GM12865 (cell line): ENCODE data around the gene BAK1.
"Not testable (repeated sequence)": the region's sequence is repeated elsewhere in the genome, so short reads cannot be mapped to it uniquely, and the experiment has no call there.

ENCODE experiments used
- DNase-seq: peaks from one replicate; pipeline ENCODE4 v3.0.0; 2010; ENCODE audit warnings: low read depth
- H3K4me3 ChIP-seq: 2 replicates; pipeline ENCODE4 v1.5.1; 2011; ENCODE audit warnings: mild to moderate bottlenecking, low read depth, low read length, control low read depth
- TF ChIP-seq, protein P1 (sequence below): IDR thresholded peaks from 2 replicates; pipeline ENCODE4 v1.5.1; 2011; ENCODE audit warnings: low read length, control low read depth, low read depth, inconsistent platforms; ENCODE audit not compliant: insufficient read depth; ENCODE audit errors: missing control alignments

Gene BAK1

DNA sequence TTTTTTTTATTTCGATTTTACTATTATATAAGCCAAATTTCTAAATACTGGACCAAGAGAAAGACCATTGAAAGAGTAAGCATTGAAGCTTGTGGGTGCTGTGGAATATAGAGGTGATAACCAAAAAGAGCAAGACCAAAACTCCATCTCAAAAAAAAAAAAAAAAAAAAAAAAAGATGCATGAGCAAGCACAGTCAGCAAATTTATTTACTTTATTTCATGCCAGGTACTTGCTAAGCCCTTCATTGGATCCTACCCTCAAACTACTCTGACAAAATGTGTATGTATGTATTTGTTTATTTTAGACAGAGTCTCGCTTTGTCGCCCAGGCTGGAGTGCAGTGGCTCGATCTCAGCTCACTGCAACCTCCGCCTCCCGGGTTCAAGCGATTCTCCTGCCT lies 27.8 kb downstream of the BAK1 start:
- no peak for DNase-seq
- H3K4me3 ChIP-seq = no peak overlapping the region
- TF ChIP-seq, protein P1, sequence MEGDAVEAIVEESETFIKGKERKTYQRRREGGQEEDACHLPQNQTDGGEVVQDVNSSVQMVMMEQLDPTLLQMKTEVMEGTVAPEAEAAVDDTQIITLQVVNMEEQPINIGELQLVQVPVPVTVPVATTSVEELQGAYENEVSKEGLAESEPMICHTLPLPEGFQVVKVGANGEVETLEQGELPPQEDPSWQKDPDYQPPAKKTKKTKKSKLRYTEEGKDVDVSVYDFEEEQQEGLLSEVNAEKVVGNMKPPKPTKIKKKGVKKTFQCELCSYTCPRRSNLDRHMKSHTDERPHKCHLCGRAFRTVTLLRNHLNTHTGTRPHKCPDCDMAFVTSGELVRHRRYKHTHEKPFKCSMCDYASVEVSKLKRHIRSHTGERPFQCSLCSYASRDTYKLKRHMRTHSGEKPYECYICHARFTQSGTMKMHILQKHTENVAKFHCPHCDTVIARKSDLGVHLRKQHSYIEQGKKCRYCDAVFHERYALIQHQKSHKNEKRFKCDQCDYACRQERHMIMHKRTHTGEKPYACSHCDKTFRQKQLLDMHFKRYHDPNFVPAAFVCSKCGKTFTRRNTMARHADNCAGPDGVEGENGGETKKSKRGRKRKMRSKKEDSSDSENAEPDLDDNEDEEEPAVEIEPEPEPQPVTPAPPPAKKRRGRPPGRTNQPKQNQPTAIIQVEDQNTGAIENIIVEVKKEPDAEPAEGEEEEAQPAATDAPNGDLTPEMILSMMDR = no peak

DNA sequence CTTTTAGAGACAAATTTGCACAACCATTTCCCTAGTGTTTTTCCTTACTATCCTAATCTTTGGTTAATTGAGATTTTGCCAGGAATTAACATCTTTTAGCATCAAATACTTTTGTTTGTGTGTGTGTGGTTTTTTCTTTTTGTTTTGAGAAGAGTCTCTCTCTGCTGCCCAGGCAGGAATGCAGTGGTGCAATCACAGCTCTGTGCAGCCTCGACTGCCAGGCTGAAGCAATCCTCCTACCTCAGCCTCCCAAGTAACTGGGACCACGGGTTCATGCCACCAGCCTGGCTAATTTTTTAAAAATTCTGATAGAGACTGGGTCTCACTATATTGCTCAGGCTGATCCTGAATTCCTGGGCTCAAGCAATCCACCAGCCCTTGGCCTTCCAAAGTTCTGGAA lies 28.5 kb downstream of the BAK1 start:
- TF ChIP-seq, protein P1 = no peak
- DNase-seq = no peak
- no peak overlapping the region for H3K4me3 ChIP-seq

DNA sequence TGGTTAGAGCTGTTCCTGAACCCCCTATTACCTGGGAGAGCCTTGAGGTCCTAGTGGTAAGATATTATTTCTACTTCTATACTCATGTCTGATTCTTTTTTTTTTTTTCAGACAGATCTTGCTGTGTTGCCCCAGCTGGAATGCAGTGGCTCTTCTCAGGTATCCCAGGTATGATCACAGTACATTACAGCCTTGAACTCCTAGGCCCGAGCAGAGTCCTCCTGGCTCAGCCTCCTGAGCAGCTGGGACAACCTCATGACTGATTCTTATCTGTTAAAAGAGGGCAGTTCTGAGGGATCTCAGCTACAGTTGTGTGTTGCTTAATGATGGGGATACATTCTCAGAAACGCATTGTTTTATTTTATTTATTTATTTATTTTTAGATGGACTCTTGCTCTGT lies 30.2 kb downstream of the BAK1 start:
- DNase-seq = no peak
- TF ChIP-seq, protein P1 = no peak
- H3K4me3 ChIP-seq = no peak overlapping the region

DNA sequence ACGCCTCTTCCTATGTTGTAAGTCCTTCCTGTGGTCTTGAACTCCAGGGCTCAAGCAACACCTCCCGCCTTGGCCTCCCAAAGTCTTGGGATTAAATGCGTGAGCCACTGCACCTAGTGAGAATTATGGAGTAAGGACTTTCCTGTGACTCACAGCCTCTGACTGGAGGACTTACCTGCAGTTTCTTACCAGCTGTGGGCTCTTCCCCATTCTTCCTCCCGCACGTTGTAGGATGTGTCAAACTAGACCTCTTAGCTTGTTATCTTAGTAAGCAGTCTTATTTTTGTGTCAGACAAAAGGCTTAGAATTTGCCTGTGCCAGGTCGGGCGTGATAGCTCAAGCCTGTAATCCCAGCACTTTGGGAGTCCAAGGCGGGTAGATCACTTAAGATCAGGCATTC lies 30.9 kb downstream of the BAK1 start:
- no peak overlapping the region for H3K4me3 ChIP-seq
- TF ChIP-seq, protein P1 = no peak
- no peak for DNase-seq

DNA sequence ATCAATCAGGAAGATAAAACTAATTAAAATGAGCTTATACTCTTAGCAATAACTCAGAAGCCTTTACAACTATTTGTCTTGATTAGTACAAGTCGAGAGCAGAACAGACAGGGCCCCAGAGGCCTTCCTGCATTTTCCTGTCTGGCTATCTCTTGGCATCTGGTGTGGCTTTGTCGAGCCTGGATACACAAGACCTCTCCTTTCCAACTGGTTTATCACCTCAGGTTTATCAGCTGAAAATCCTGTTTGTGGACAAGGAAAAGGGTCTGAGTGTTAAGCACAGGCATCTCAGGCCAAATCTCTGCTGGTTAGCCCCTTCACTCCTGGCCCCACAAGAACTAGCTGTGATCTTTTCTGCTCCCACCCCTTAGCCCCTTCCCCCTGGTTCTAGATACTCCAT lies 32.6 kb downstream of the BAK1 start:
- no peak overlapping the region for H3K4me3 ChIP-seq
- DNase-seq = no peak
- TF ChIP-seq, protein P1 = no peak

DNA sequence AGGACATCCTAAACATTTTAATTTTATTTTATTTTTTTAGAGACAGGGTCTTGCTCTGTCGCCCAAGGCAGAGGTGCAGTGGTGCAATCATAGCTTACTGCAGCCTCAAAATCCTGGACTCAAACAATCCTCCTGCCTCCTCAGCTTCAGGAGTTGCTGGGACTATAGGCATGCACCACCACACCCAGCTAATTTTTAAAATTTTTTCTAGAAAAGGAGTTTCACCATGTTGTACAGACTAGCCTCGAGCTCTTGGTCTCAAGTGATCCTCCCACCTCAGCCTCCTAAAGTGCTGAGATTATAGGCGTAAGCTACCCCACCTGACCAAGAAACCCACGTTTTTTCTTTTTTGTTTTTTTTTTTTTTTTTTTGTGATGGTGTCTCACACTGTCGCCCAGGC lies 33.3 kb downstream of the BAK1 start:
- no peak overlapping the region for H3K4me3 ChIP-seq
- TF ChIP-seq, protein P1 = no peak
- DNase-seq = no peak

DNA sequence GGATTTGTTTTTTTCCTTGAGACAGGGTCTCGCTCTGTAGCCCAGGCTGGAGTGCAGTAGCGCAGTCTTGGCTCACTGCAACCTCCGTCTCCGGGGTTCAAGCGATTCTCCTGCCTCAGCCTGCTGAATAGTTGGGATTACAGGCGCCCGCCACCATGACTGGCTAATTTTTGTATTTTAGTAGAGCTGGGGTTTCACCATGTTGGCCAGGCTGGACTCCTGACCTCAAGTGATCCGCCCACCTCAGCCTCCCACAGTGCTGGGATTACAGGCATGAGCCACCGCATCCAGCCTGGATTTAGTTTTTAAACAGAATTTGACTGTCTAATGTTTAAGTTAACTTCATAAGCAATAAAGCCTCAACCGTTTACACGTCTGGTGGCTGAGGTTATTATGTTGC lies 34.8 kb downstream of the BAK1 start:
- not testable (repeated sequence) for H3K4me3 ChIP-seq, DNase-seq

DNA sequence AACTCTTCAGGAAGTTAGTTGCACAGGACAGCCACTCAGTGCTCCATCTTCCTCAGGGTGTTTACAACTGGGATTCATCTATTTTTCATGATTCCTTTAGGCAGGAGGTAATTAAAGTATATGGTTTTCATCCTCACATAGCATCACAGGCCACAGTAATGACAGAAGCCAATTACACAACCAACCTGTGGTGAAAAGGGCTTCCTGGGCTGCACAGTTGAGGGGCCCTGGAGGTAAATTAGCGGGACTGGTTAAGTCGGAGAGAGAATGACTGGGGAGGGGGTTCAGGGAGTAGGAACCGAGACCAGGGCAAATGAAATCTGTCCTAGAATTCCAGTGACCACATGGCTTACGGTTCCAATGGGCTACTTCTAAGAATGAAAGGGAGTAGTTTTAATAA lies 37.0 kb downstream of the BAK1 start:
- no peak for DNase-seq
- TF ChIP-seq, protein P1 = no peak

More for the DNA sequence above, 37.0 kb downstream of the BAK1 start:
- no peak overlapping the region for H3K4me3 ChIP-seq
